ENCODE measurements around the gene MYL11. TPM values are rescaled to one million over a fixed set of nuclear protein-coding genes. Genes with fewer than 3 reads are reported as not detected.

MYL11 gene
- total RNA-seq, 2 experiments from 2014 or later, result 0.87 to 1.2 TPM

GRCh38 chr16:30397776-30398660 lies 23.4 kb downstream of the MYL11 start:
- peaks cover 46% of the 10 kb centered on the region for H3K4me1 Mint-ChIP-seq (ENCODE audit: low read depth)
- DNase-seq (peak; percentile 41), ATAC-seq (no peak)
- H3K4me3 Mint-ChIP-seq, result no peak overlapping the region
- H3K27me3 Mint-ChIP-seq, result no peaks in the 10 kb centered on the region
- TF ChIP-seq CTCF (IDR thresholded peaks at IDR 0.05), result no peak
- ChIA-PET CTCF (interaction anchor here (3.8 to 4.3 kb wide), 2 partner anchors 10 to 16 kb away, joined by 29 to 30 read pairs; partner anchors contain the start of genes SEPTIN1 and ZNF771), POLR2A (interaction anchor here (0.6 to 2.4 kb wide), 7 partner anchors 9 to 155 kb away, joined by 3 to 16 read pairs (median 5); partner anchors contain the start of genes SEPTIN1 and ZNF771)
- intact Hi-C loops (cut with micrococcal nuclease), result no loop called here
- H3K36me3 Mint-ChIP-seq (ENCODE audit: low read depth), result peaks cover 28% of the 10 kb centered on the region
- H3K9me3 Mint-ChIP-seq, result no peaks in the 10 kb centered on the region
- no peak overlapping the region for H3K27ac Mint-ChIP-seq

DNA sequence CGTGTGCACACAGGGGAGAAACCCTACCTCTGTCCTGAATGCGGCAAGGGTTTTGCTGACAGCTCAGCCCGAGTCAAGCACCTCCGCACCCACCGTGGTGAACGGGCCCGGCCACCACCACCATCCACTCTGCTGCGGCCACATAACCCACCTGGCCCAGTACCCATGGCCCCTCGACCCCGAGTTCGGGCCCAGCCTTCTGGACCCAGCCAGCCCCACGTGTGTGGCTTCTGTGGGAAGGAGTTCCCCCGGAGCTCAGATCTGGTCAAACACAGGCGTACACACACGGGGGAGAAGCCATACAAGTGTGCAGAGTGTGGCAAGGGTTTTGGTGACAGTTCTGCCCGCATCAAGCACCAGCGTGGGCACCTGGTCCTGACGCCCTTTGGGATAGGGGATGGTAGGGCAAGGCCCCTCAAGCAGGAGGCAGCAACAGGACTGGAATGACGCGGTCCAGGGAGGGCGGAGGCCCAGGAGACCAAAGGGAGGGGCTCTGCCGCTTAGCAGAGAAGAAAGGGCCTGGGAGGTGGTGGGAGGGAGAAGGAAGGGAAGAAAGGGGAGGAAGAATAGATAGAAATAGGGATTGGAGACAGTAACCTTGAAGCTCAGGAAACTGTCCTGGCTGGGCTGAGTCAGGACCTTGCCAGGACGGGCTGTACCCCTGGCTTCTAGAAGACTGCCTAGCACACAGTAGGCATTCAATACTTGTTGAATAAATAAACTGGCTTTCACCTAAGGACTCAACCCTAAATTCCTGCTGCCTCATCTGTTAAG lies 24.2 kb downstream of the MYL11 start:
- DNase-seq (no peak), ATAC-seq (no peak)
- H3K27ac Mint-ChIP-seq, result peak overlapping the region; percentile 61
- ChIA-PET CTCF (interaction anchor here (1.6 to 4.3 kb wide), 2 partner anchors 10 to 28 kb away, joined by 4 to 29 read pairs; partner anchors contain the start of gene ZNF771), POLR2A (interaction anchor here (0.7 to 2.4 kb wide), 9 partner anchors 9 to 187 kb away, joined by 3 to 16 read pairs (median 3); partner anchors contain the start of genes SEPTIN1, ZNF771 and ZNF785)
- H3K4me3 Mint-ChIP-seq, result no peak overlapping the region
- H3K36me3 Mint-ChIP-seq (ENCODE audit: low read depth), result peaks cover 28% of the 10 kb centered on the region
- TF ChIP-seq CTCF (IDR thresholded peaks at IDR 0.05), result no peak
- no peaks in the 10 kb centered on the region for H3K9me3 Mint-ChIP-seq
- intact Hi-C loops (cut with micrococcal nuclease), result no loop called here
- peaks cover 46% of the 10 kb centered on the region for H3K4me1 Mint-ChIP-seq (ENCODE audit: low read depth)
- H3K27me3 Mint-ChIP-seq, result no peaks in the 10 kb centered on the region

GRCh38 chr16:30399435-30400186 lies 25.0 kb downstream of the MYL11 start:
- Mint-ChIP-seq H3K4me1 (ENCODE audit: low read depth) (peaks cover 43% of the 10 kb centered on the region), H3K36me3 (ENCODE audit: low read depth) (peaks cover 28% of the 10 kb centered on the region), H3K27me3 (no peaks in the 10 kb centered on the region), H3K27ac (peak overlapping the region; percentile 87), H3K4me3 (peak overlapping the region; percentile 84), H3K9me3 (no peaks in the 10 kb centered on the region)
- DNase-seq (no peak), ATAC-seq (no peak)
- intact Hi-C loops (cut with micrococcal nuclease), result no loop called here
- TF ChIP-seq CTCF (IDR thresholded peaks at IDR 0.05), result no peak
- ChIA-PET CTCF (interaction anchor here (1.6 to 4.3 kb wide), 2 partner anchors 9 to 29 kb away, joined by 4 to 29 read pairs; partner anchors contain the start of gene ZNF771), POLR2A (interaction anchor here (1.1 to 2.4 kb wide), 6 partner anchors 8 to 186 kb away, joined by 3 to 16 read pairs (median 3); partner anchors contain the start of genes ZNF771 and ZNF785)

DNA sequence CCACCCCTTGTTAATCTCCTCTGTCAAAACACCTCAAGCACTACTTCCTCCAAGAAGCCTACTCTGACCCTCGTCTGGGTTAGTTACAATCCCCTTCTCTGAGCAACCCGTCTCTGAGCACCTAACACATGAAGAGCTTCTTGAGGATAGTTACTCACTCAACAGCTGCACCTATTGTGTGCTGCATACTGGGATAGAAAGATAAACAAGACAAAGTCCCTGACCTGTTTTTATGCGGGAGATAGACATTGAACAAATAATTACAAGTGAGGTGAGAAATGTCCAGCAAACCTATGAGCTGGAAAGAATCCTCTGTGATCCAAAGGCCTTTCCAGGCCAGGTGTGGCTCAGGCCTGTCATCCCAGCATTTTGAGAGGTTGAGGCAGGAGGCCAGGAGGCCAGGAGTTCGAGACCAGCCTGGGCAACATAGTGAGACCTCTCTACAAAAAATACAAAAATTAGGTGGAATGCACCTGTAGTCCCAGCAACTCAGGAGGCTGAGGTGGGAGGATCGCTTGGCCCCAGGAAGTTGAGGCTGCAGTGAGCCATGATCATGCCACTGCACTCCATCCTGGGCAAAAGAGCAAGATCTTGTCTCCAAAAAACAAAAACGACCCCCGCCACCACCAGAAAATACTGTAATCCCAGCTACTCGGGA lies 27.3 kb downstream of the MYL11 start:
- Mint-ChIP-seq H3K9me3 (no peaks in the 10 kb centered on the region), H3K4me3 (peak overlapping the region; percentile 4), H3K27ac (peak overlapping the region; percentile 3), H3K4me1 (ENCODE audit: low read depth) (peaks cover 42% of the 10 kb centered on the region), H3K36me3 (ENCODE audit: low read depth) (peaks cover 23% of the 10 kb centered on the region), H3K27me3 (no peaks in the 10 kb centered on the region)
- POLR2A ChIA-PET, result interaction anchor here (1.0 to 1.3 kb wide), 2 partner anchors 31 to 338 kb away, joined by 3 to 4 read pairs; no protein-coding TSS in a partner anchor
- no peak for TF ChIP-seq CTCF (IDR thresholded peaks at IDR 0.05)
- DNase-seq (no peak), ATAC-seq (no peak)
- intact Hi-C loops (cut with micrococcal nuclease), result no loop called here
- CTCF ChIA-PET, result interaction anchor here (1.1 to 1.6 kb wide), 3 partner anchors 16 to 214 kb away, joined by 3 to 6 read pairs (median 3); no protein-coding TSS in a partner anchor
